SJSA1 (cell line): Measurements from ENCODE around the gene SSU72. TPM values are rescaled to one million over a fixed set of nuclear protein-coding genes. Genes with fewer than 3 reads are reported as not detected.
A peak's percentile ranks its signal among the peaks of the same experiment; 100 is the strongest.
"Not testable (repeated sequence)": the region's sequence is repeated elsewhere in the genome, so short reads cannot be mapped to it uniquely, and the experiment has no call there.

ENCODE experiments used
- DNase-seq, 2 experiments: peaks; one replicate each; pipeline ENCODE4 v3.0.0-alpha.2; 2015 to 2020; ENCODE audit warnings: low spot score in 2 of 2, low read depth in 1 of 2
- H3K27ac ChIP-seq: fragments of 250-450 bp; sonication (Bioruptor Pico); 2 replicates; pipeline ENCODE4 v1.5.1; 2020; ENCODE audit warnings: mild to moderate bottlenecking, moderate library complexity
- H3K27me3 ChIP-seq: fragments of 250-450 bp; sonication (Bioruptor Pico); replicated peaks from 2 replicates; pipeline ENCODE4 v1.5.1; 2020; ENCODE audit warnings: mild to moderate bottlenecking, moderate library complexity
- H3K36me3 ChIP-seq: fragments of 250-450 bp; sonication (Bioruptor Pico); 2 replicates; pipeline ENCODE4 v1.5.1; 2020; ENCODE audit warnings: mild to moderate bottlenecking
- H3K4me1 ChIP-seq: fragments of 250-450 bp; sonication (Bioruptor Pico); replicated peaks from 2 replicates; pipeline ENCODE4 v1.6.1; 2021; ENCODE audit warnings: mild to moderate bottlenecking
- H3K4me3 ChIP-seq: fragments of 250-450 bp; sonication (Bioruptor Pico); 2 replicates; pipeline ENCODE4 v1.5.1; 2020; ENCODE audit warnings: mild to moderate bottlenecking
- H3K9me3 ChIP-seq: fragments of 250-450 bp; sonication (Bioruptor Pico); replicated peaks from 2 replicates; pipeline ENCODE4 v1.5.1; 2020; ENCODE audit warnings: mild to moderate bottlenecking
- total RNA-seq: library from RNA; depleted of rRNA; stranded (reverse); fragments of >200 nt; shearing (Covaris generic); gene quantifications from 2 replicates; pipeline ENCODE4 v1.2.3, GENCODE V29; 2014; rRNA removed

SSU72 gene
- total RNA-seq, 1 experiment from 2014 or later = 58.6 TPM

GRCh38 chr1:1508775-1509464 is 65.7 kb downstream of the SSU72 start:
- H3K27me3 ChIP-seq, H3K4me3 ChIP-seq, H3K9me3 ChIP-seq, H3K27ac ChIP-seq, DNase-seq: not testable (repeated sequence)
- H3K36me3 ChIP-seq = peaks cover 14% of the 10 kb centered on the region
- H3K4me1 ChIP-seq = peaks cover 15% of the 10 kb centered on the region; the same call in 1 of the 2 replicates

- H3K27me3 ChIP-seq = no peaks in the 10 kb centered on the region
- H3K4me3 ChIP-seq = no peak overlapping the region
- H3K4me1 ChIP-seq = peaks cover 12% of the 10 kb centered on the region; the same call in 1 of the 2 replicates
- H3K36me3 ChIP-seq = peaks cover 14% of the 10 kb centered on the region
- no peak overlapping the region for H3K27ac ChIP-seq
- DNase-seq = no peak
- no peaks in the 10 kb centered on the region for H3K9me3 ChIP-seq
Observed at GRCh38 chr1:1507305-1507704, 67.4 kb downstream of the SSU72 start.

- not testable (repeated sequence) for H3K9me3 ChIP-seq, H3K4me1 ChIP-seq, H3K27me3 ChIP-seq, H3K36me3 ChIP-seq, DNase-seq, H3K4me3 ChIP-seq, H3K27ac ChIP-seq
Observed at GRCh38 chr1:1505801-1506200, 68.9 kb downstream of the SSU72 start.

- H3K9me3 ChIP-seq, DNase-seq, H3K4me3 ChIP-seq, H3K4me1 ChIP-seq, H3K36me3 ChIP-seq, H3K27me3 ChIP-seq: not testable (repeated sequence)
- peak overlapping the region; percentile 32; the same call in 1 of the 2 replicates for H3K27ac ChIP-seq
Observed at GRCh38 chr1:1505366-1505798, 69.3 kb downstream of the SSU72 start.

- peak; percentile 59 to 79 for DNase-seq
- H3K4me3 ChIP-seq, H3K27me3 ChIP-seq, H3K36me3 ChIP-seq, H3K4me1 ChIP-seq, H3K9me3 ChIP-seq: not testable (repeated sequence)
- peak overlapping the region; percentile 32; the same call in 1 of the 2 replicates for H3K27ac ChIP-seq
Observed at GRCh38 chr1:1504777-1505365, 69.8 kb downstream of the SSU72 start.

GRCh38 chr1:1495461-1495975 is 79.1 kb downstream of the SSU72 start:
- not testable (repeated sequence) for H3K4me1 ChIP-seq, H3K27ac ChIP-seq, H3K4me3 ChIP-seq, DNase-seq, H3K27me3 ChIP-seq
- Histone ChIP-seq H3K36me3 (peaks cover 49% of the 10 kb centered on the region), H3K9me3 (peaks cover 17% of the 10 kb centered on the region; the same call in 1 of the 2 replicates)

GRCh38 chr1:1494311-1494710 is 80.4 kb downstream of the SSU72 start:
- not testable (repeated sequence) for H3K27ac ChIP-seq, H3K27me3 ChIP-seq, DNase-seq, H3K4me3 ChIP-seq, H3K4me1 ChIP-seq
- peaks cover 17% of the 10 kb centered on the region; the same call in 1 of the 2 replicates for H3K9me3 ChIP-seq
- H3K36me3 ChIP-seq = peaks cover 61% of the 10 kb centered on the region

Other genes starting within 250 kb of the SSU72 start
- gene TAS1R3, start 243.6 kb downstream of the SSU72 start, total RNA-seq = 0.03 and 0.16 TPM in 2 replicates
- gene DVL1, start 225.4 kb downstream of the SSU72 start, total RNA-seq = 85.2 and 95.9 TPM in 2 replicates
- 192 and 224 TPM in 2 replicates for gene MXRA8, start 216.3 kb downstream of the SSU72 start, total RNA-seq
- 180 and 360 TPM in 2 replicates for gene AURKAIP1, start 199.7 kb downstream of the SSU72 start, total RNA-seq
- 69.4 and 79.0 TPM in 2 replicates for gene CCNL2, start 175.5 kb downstream of the SSU72 start, total RNA-seq
- 184 and 203 TPM in 2 replicates for gene MRPL20, start 167.6 kb downstream of the SSU72 start, total RNA-seq
- gene ANKRD65, start 153.6 kb downstream of the SSU72 start, total RNA-seq = not detected in 2 replicates
- 0.31 and 1.0 TPM in 2 replicates for gene VWA1, start 139.2 kb downstream of the SSU72 start, total RNA-seq
- not detected in 2 replicates for gene ATAD3C, start 125.2 kb downstream of the SSU72 start, total RNA-seq
- gene ATAD3B, start 103.1 kb downstream of the SSU72 start, total RNA-seq = 24.0 and 33.8 TPM in 2 replicates
- gene ATAD3A, start 62.7 kb downstream of the SSU72 start, total RNA-seq = 32.7 and 51.6 TPM in 2 replicates
- gene TMEM240, start 34.2 kb downstream of the SSU72 start, total RNA-seq = 0.31 and 0.47 TPM in 2 replicates
- gene FNDC10, start 25.3 kb upstream of the SSU72 start, total RNA-seq = 0.50 and 0.76 TPM in 2 replicates
- 34.4 and 44.8 TPM in 2 replicates for gene MIB2, start 40.6 kb upstream of the SSU72 start, total RNA-seq
- 0.79 and 4.6 TPM in 2 replicates for gene MMP23B, start 57.3 kb upstream of the SSU72 start, total RNA-seq
- gene CDK11B, start 84.1 kb upstream of the SSU72 start, total RNA-seq = 14.8 and 23.8 TPM in 2 replicates
- gene SLC35E2B, start 117.9 kb upstream of the SSU72 start, total RNA-seq = 8.9 and 13.1 TPM in 2 replicates
- 11.8 and 22.6 TPM in 2 replicates for gene CDK11A, start 149.5 kb upstream of the SSU72 start, total RNA-seq
- gene NADK, start 203.6 kb upstream of the SSU72 start, total RNA-seq = 50.4 and 62.1 TPM in 2 replicates